Uterus (tissue), 4 donors: ENCODE measurements around the gene CHMP1B. TPM values are rescaled to one million over a fixed set of nuclear protein-coding genes. Genes with fewer than 3 reads are reported as not detected.

Source experiments
- DNase-seq, 2 donors: peaks; one replicate each; pipeline ENCODE4 v3.0.0-alpha.2; 2019 to 2020
- H3K27ac ChIP-seq, 2 donors: fragments of 200-600 bp; sonication (generic); 1 replicate in 1 of 2; 2 replicates in 1 of 2; pipeline ENCODE4 v1.5.1; 2016 to 2018
- H3K27me3 ChIP-seq, 2 donors: fragments of 200-600 bp; sonication (generic); one replicate each; pipeline ENCODE4 v1.5.1; 2018 to 2019; ENCODE audit warnings: control low read depth in 1 of 2
- H3K36me3 ChIP-seq, 2 donors: fragments of 200-600 bp; sonication (generic); one replicate each; pipeline ENCODE4 v1.5.1; 2019; ENCODE audit warnings: control low read depth in 1 of 2
- H3K4me1 ChIP-seq, 2 donors: fragments of 200-600 bp; sonication (generic); one replicate each; pipeline ENCODE4 v1.5.1; 2018 to 2019; ENCODE audit warnings: control low read depth in 1 of 2
- H3K4me3 ChIP-seq, 2 donors: fragments of 200-600 bp; sonication (generic); 1 replicate in 1 of 2; 2 replicates in 1 of 2; pipeline ENCODE4 v1.5.1; 2018 to 2019; ENCODE audit warnings: mild to moderate bottlenecking in 1 of 2
- H3K9me3 ChIP-seq, 2 donors: fragments of 200-600 bp; sonication (generic); one replicate each; pipeline ENCODE4 v1.5.1; 2019; ENCODE audit warnings: control low read depth in 1 of 2
- POLR2A ChIP-seq, 2 donors: fragments of 450-650 bp; IDR thresholded peaks; one replicate each; pipeline ENCODE4 v1.6.1; 2016; ENCODE audit warnings: antibody characterized with exemption in 2 of 2, mild to moderate bottlenecking in 1 of 2, moderate library complexity in 1 of 2
- intact Hi-C: fragments of 100-400 bp; cut with DNase I; formaldehyde crosslinking; loops from one replicate; pipeline ENCODE4 v1.15.1; 2023; ENCODE audit warnings: low total_unique reads
- total RNA-seq, 4 donors: library from RNA; depleted of rRNA in 3 of 4; stranded (reverse); fragments of >200 nt in 3 of 4; gene quantifications; one replicate each; pipeline versions ENCODE4 v1.1.0 to v1.2.4, GENCODE V29; 2014 to 2023
- TF ChIP-seq, protein P1 (sequence below), 4 experiments: fragments of 200-600 bp in 2 of 4; fragments of 450-650 bp in 2 of 4; sonication (generic) in 2 of 4; IDR thresholded peaks; one replicate each; pipeline ENCODE4 v1.5.1; 2016 to 2019; ENCODE audit warnings: antibody characterized with exemption in 4 of 4, mild to moderate bottlenecking in 2 of 4, moderate library complexity in 1 of 4
- donor health status: DM: yes; HTN: yes; CAD: no.

CHMP1B gene
- total RNA-seq, 4 donors from 2014 or later, result 8.2 to 65.0 (median 17.5) TPM

DNA sequence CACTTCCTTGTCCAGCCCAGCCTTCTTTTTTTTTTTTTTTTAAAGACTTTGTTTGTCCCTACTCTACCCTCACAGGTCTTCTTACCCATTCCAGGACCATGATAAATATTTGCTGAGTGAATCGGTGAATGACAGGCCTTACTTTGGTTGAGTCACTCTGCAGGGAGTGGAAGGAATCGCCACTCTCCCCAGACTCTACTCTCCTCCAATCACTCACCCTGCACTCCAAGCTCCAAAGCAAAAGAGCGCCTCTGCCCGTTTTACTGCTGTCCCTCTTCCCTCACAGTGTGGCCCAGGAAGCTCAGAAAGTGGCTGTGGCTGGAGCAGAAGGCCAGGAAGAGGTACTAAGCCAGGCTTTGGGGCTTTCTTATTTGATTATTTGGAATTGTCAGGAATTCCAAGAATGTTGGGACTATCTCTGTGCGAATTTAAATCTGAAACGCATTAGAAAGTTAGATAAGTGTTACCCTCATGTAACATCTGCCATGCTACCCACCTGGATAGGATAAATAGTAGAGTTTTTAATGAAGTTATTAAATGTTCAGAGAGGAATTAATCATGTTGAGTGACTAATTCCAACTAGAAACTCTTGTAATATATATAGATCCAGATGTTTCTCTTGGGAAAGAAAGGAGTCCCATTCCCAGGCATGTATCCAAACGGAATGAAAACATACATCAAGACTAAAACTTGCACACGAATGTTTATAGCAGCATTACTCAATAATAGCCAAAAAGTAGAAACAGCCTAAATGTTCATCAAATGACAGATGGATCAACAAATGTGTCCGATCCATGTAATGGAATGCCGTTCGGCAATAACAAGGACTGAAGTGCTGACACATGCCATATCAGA lies 43.0 kb upstream of the CHMP1B start:
- Histone ChIP-seq H3K4me3 (no peak overlapping the region), H3K27me3 (no peaks in the 10 kb centered on the region), H3K9me3 (no peaks in the 10 kb centered on the region), H3K27ac (no peak overlapping the region), H3K4me1 (no peaks in the 10 kb centered on the region), H3K36me3 (no peaks in the 10 kb centered on the region)
- intact Hi-C loops, result no loop called here
- no peak for DNase-seq
- TF ChIP-seq POLR2A (IDR thresholded peaks at IDR 0.05), result no peak
- TF ChIP-seq, protein P1, sequence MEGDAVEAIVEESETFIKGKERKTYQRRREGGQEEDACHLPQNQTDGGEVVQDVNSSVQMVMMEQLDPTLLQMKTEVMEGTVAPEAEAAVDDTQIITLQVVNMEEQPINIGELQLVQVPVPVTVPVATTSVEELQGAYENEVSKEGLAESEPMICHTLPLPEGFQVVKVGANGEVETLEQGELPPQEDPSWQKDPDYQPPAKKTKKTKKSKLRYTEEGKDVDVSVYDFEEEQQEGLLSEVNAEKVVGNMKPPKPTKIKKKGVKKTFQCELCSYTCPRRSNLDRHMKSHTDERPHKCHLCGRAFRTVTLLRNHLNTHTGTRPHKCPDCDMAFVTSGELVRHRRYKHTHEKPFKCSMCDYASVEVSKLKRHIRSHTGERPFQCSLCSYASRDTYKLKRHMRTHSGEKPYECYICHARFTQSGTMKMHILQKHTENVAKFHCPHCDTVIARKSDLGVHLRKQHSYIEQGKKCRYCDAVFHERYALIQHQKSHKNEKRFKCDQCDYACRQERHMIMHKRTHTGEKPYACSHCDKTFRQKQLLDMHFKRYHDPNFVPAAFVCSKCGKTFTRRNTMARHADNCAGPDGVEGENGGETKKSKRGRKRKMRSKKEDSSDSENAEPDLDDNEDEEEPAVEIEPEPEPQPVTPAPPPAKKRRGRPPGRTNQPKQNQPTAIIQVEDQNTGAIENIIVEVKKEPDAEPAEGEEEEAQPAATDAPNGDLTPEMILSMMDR (IDR thresholded peaks at IDR 0.05), result no peak

DNA sequence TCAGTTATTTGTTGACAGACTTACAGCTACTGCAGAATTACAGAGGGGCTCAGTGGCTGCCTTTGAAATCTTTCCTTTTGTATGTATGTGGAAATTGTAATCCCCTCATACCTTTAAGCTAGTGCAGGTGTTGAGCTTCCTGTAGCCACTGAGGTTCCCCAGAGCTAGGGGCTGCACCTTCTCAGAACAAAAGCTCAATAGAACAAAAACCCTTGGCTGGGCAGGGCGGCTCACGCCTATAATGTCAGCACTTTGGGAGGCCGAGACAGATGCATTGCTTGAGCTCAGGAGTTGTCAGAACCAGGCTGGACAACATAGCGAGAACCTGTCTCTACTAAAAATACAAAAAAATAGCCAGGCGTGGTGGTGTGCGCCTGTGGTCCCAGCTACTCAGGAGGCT lies 41.3 kb upstream of the CHMP1B start:
- no peak overlapping the region for H3K4me3 ChIP-seq
- intact Hi-C loops, result no loop called here
- H3K36me3 ChIP-seq, result no peaks in the 10 kb centered on the region
- H3K9me3 ChIP-seq, result no peaks in the 10 kb centered on the region
- H3K27ac ChIP-seq, result no peak overlapping the region
- TF ChIP-seq, protein P1 (IDR thresholded peaks at IDR 0.05), result no peak
- no peak for TF ChIP-seq POLR2A (IDR thresholded peaks at IDR 0.05)
- no peak for DNase-seq
- H3K27me3 ChIP-seq, result no peaks in the 10 kb centered on the region
- no peaks in the 10 kb centered on the region for H3K4me1 ChIP-seq

DNA sequence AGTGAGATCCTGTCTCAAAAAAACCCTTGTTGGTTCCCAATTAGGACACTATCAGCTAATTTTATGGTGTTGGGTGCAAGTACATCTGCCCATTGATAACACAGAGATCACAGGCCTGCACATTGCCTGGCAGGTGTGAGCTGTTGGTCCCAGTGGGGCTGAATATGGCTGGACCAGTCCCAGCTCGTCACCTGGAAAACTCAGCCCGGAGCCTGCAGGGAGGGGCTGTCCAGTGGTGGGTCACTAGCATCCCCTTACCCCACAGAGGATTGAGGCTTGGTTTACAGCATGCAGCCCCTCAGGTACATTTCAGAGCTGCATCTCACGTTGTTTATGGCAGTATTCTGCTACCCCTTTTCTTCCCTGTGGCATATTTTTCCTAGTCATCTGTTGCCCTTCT lies 40.8 kb upstream of the CHMP1B start:
- TF ChIP-seq, protein P1 (IDR thresholded peaks at IDR 0.05), result no peak
- H3K4me1 ChIP-seq, result no peaks in the 10 kb centered on the region
- H3K36me3 ChIP-seq, result no peaks in the 10 kb centered on the region
- intact Hi-C loops, result no loop called here
- no peaks in the 10 kb centered on the region for H3K9me3 ChIP-seq
- no peak overlapping the region for H3K27ac ChIP-seq
- H3K4me3 ChIP-seq, result no peak overlapping the region
- H3K27me3 ChIP-seq, result no peaks in the 10 kb centered on the region
- no peak for DNase-seq

DNA sequence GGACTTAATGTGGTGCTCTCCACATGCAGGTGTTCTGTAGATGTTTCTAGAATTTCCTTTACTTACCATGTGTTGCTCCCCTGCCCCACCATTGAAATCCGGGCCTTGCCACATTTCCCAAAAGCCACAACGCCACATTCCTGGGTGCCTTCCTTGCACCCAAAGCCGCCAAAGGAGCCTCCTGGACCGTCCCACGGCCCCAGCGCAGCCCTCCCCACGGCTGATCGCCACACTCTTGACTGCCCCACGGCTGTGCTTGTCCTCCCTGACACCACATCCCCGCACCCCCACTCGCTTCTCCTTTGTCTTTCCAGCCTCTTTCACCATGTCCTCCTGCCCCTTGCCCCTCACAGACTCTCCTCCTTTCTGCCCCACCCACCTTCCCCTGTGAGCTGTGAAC lies 40.2 kb upstream of the CHMP1B start:
- Histone ChIP-seq H3K27me3 (no peaks in the 10 kb centered on the region), H3K27ac (no peak overlapping the region), H3K4me1 (no peaks in the 10 kb centered on the region), H3K36me3 (no peaks in the 10 kb centered on the region), H3K4me3 (no peak overlapping the region), H3K9me3 (no peaks in the 10 kb centered on the region)
- intact Hi-C loops, result no loop called here
- TF ChIP-seq, protein P1 (IDR thresholded peaks at IDR 0.05), result no peak
- TF ChIP-seq POLR2A (IDR thresholded peaks at IDR 0.05), result no peak
- DNase-seq, result no peak

DNA sequence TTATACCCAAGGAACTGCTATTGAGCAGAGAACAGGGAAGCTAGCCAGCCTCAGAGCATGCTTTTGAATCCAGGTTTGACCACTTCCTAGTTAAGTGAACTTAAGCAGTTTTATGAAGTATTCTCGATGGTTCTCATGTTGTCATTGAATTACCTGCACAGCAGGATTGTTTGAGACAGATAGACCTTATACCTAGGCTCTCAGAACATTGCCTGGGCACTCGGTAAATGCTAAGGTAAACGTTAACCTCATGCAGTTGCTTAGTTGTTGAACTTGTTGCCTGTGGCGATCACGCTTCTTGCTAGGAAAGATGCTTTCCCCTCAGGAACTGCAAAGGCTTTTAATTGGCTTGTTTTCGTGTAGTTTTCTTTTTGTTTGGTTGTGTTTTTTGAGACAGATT lies 34.0 kb upstream of the CHMP1B start:
- H3K4me1 ChIP-seq, result no peaks in the 10 kb centered on the region
- no peaks in the 10 kb centered on the region for H3K27me3 ChIP-seq
- intact Hi-C loops, result no loop called here
- H3K9me3 ChIP-seq, result no peaks in the 10 kb centered on the region
- no peak overlapping the region for H3K4me3 ChIP-seq
- no peak overlapping the region for H3K27ac ChIP-seq
- H3K36me3 ChIP-seq, result no peaks in the 10 kb centered on the region
- no peak for DNase-seq
- TF ChIP-seq, protein P1 (IDR thresholded peaks at IDR 0.05), result no peak
- no peak for TF ChIP-seq POLR2A (IDR thresholded peaks at IDR 0.05)
